Measurements from ENCODE around the gene OVCA2.

Gene OVCA2

DNA sequence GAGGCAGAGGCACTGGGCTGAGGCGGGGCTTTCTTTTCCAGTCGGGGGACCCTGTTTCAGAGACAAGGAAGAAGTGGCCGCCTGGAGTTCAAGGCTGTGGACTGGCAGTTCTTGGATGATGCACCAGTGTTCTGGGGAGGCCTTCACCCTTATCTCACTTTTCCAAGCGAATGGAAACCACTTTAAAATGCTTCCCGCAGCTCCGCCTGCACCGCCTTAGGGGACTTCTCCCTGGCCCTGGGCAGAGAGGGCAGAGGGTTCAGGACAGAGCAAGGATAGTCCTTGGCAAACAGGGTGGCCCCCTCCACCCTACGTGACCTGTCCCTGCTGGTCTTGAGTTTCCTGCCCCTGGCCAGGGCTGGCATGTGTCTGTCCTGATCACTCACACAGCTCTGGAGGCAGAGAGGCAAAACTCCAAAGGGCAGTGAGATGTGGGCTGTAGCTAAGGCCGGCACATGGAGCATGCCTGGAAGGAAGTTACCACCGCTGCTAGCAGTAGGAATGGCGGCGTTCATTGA lies 37.3 kb upstream of the OVCA2 start:
- 0 out of 2 replicates have a peak, but pooled peaks have one; percentile 24 for TF ChIP-seq ZNF223 (tag by site-specific recombination; IDR thresholded peaks at IDR 0.05)
- no peak for TF ChIP-seq ZBTB8A (tag by site-specific recombination; IDR thresholded peaks at IDR 0.05)
- TF ChIP-seq ZNF354C (tag by site-specific recombination; IDR thresholded peaks at IDR 0.05; ENCODE audit: borderline replicate concordance, low read depth) = no peak
- TF ChIP-seq SETDB1 (IDR thresholded peaks at IDR 0.05; ENCODE audit: insufficient read length, low read length) = no peak
- no peak for TF ChIP-seq ZNF132 (tag by site-specific recombination; IDR thresholded peaks at IDR 0.05; ENCODE audit: borderline replicate concordance)
- TF ChIP-seq ZNF555 (tag by site-specific recombination; conservative IDR thresholded peaks at IDR 0.05) = no peak
- no peak overlapping the region for H3K4me3 ChIP-seq (ENCODE audit: low read depth, low read length)
- CTCF ChIA-PET = no interaction called here
- no peaks in the 10 kb centered on the region for H3K9me3 ChIP-seq (ENCODE audit: control insufficient read depth, insufficient read depth, low read depth, low read length)
- POLR2A ChIA-PET = interaction anchor here (0.7 to 0.8 kb wide), 2 partner anchors 21 to 142 kb away, joined by 4 to 5 read pairs; no protein-coding TSS in a partner anchor
- H3K27ac ChIP-seq (ENCODE audit: extremely low read depth, low read depth, low read length) = no peak overlapping the region
- no peaks in the 10 kb centered on the region for H3K36me3 ChIP-seq (ENCODE audit: control insufficient read depth in 2 of 2, insufficient read depth in 1 of 2, low read length in 2 of 2)
- peaks cover 2% of the 10 kb centered on the region; the same call in 1 of the 2 replicates for H3K4me1 ChIP-seq (ENCODE audit: control insufficient read depth, insufficient read depth, low read length)

DNA sequence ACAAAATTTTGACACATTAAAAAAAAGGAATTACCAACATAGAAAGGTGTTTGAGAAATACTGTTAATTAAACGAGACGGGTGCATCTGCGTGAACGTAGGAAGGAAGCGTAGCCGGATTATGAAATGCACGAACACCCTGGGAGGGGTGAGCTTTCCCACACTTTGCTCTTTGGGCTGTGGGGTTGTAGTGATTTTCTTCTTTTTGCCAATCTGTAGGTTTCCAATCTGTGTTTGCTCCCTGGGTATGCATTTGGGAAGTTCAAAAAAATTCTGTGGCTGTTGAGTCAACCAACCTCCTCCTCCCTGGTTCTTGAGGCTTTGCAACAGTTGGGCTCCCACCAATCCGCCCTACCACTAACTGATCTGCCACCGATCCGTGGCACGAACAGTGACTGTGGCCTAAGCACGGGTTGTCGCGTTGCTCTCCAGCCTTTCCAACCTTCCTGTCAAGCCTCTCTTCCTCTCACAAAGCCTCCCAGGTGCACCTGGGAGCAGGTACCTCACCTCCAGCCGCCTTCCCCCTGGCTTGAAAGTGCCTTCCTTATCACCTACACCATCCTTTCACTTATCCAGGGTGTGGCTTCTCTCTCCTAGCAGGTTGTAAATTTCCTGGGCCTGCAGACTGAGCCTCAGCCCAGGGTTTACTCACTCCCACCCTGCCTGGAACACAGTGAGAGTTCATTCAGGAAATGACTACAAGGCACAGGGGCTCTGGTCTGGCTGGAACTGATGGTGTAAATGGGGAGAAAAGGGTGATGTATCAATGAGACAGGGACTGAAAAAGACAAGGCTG lies 33.3 kb upstream of the OVCA2 start:
- CTCF ChIA-PET = no interaction called here

DNA sequence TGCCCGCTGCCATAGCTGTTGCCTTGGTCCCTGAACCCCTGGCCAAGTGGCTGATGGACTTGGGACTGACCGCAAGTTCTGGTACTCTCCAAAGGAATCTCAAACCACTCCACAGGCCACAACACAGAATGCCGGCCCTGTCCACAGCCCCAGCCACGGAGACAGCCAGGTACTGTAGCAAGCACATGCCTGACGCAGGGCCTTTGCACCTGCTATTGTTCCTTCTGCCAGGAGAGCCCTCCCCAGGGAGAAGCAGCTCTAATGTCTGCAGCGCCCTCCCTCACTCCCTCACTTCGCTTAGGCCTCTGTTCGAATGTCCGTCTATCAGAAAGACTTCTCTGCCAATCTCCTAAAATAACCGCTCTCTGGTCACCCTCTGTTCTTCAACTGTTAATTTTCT lies 32.1 kb upstream of the OVCA2 start:
- H3K36me3 ChIP-seq (ENCODE audit: control insufficient read depth in 2 of 2, insufficient read depth in 1 of 2, low read length in 2 of 2) = no peaks in the 10 kb centered on the region
- H3K4me1 ChIP-seq (ENCODE audit: control insufficient read depth, insufficient read depth, low read length) = no peaks in the 10 kb centered on the region; the same call in 1 of the 2 replicates
- H3K4me3 ChIP-seq (ENCODE audit: low read depth, low read length) = no peak overlapping the region
- ChIA-PET CTCF (interaction anchor here (1.1 kb wide), 1 partner anchor 10 kb away, joined by 4 read pairs; no protein-coding TSS in a partner anchor), POLR2A (no interaction called here)
- H3K27ac ChIP-seq (ENCODE audit: extremely low read depth, low read depth, low read length) = no peak overlapping the region
- TF ChIP-seq ZNF623 (tag by site-specific recombination; IDR thresholded peaks at IDR 0.05) (peak; percentile 89), ZNF138 (tag by site-specific recombination; IDR thresholded peaks at IDR 0.05; ENCODE audit: borderline replicate concordance) (no peak), ZNF768 (tag by site-specific recombination; IDR thresholded peaks at IDR 0.05) (no peak), ZNF416 (tag by site-specific recombination; IDR thresholded peaks at IDR 0.05) (no peak), ZNF654 (tag by site-specific recombination; IDR thresholded peaks at IDR 0.05; ENCODE audit: low read depth) (no peak), ZNF561 (tag by site-specific recombination; IDR thresholded peaks at IDR 0.05; ENCODE audit: borderline replicate concordance) (no peak)
- no peaks in the 10 kb centered on the region for H3K9me3 ChIP-seq (ENCODE audit: control insufficient read depth, insufficient read depth, low read depth, low read length)

More for the DNA sequence above, 33.3 kb upstream of the OVCA2 start:
- Histone ChIP-seq H3K27ac (ENCODE audit: extremely low read depth, low read depth, low read length) (no peak overlapping the region), H3K4me1 (ENCODE audit: control insufficient read depth, insufficient read depth, low read length) (no peaks in the 10 kb centered on the region; the same call in 1 of the 2 replicates), H3K9me3 (ENCODE audit: control insufficient read depth, insufficient read depth, low read depth, low read length) (no peaks in the 10 kb centered on the region), H3K4me3 (ENCODE audit: low read depth, low read length) (no peak overlapping the region), H3K36me3 (ENCODE audit: control insufficient read depth in 2 of 2, insufficient read depth in 1 of 2, low read length in 2 of 2) (no peaks in the 10 kb centered on the region)
- POLR2A ChIA-PET = no interaction called here
- TF ChIP-seq ZNF274 (IDR thresholded peaks at IDR 0.05; ENCODE audit: low read length) (no peak), ZNF274 (tag by site-specific recombination; IDR thresholded peaks at IDR 0.05; ENCODE audit: borderline replicate concordance) (no peak), SCRT2 (tag by site-specific recombination; IDR thresholded peaks at IDR 0.05) (0 out of 2 replicates have a peak, but pooled peaks have one; percentile 27), ZNF341 (tag by site-specific recombination; IDR thresholded peaks at IDR 0.05; ENCODE audit: low read depth) (peak; percentile 72)
